Aorta (tissue), 5 donors: ENCODE data around the gene VAV2. TPM values are rescaled to one million over a fixed set of nuclear protein-coding genes. Genes with fewer than 3 reads are reported as not detected.

Source experiments
- ATAC-seq: fragments of 200-7000 bp; cut with Tn5 transposase; one replicate; pipeline ENCODE4 v1.9.1; 2022; ENCODE audit warnings: moderate library complexity; ENCODE audit not compliant: low FRiP score
- DNase-seq, 2 donors: peaks; one replicate each; pipeline ENCODE4 v3.0.0-alpha.2; 2020
- H3K27ac ChIP-seq, 2 donors: one replicate each; pipeline ENCODE4 v1.5.1; 2013; ENCODE audit warnings: low read length in 2 of 2, mild to moderate bottlenecking in 2 of 2, moderate library complexity in 2 of 2, control low read depth in 1 of 2, inconsistent platforms in 1 of 2, low read depth in 1 of 2
- H3K27me3 ChIP-seq, 2 donors: one replicate each; pipeline ENCODE4 v1.6.1; 2013; ENCODE audit warnings: control low read depth in 1 of 2, low read length in 1 of 2, mild to moderate bottlenecking in 1 of 2, moderate library complexity in 1 of 2; ENCODE audit not compliant: insufficient read depth in 2 of 2, control insufficient read depth in 1 of 2
- H3K36me3 ChIP-seq, 2 donors: one replicate each; pipeline ENCODE4 v1.6.1; 2013; ENCODE audit warnings: control low read depth in 1 of 2, low read length in 1 of 2, mild to moderate bottlenecking in 1 of 2; ENCODE audit not compliant: insufficient read depth in 2 of 2, control insufficient read depth in 1 of 2
- H3K4me1 ChIP-seq, 2 donors: one replicate each; pipeline ENCODE4 v1.6.1; 2013; ENCODE audit warnings: low read length in 2 of 2, control low read depth in 1 of 2, mild to moderate bottlenecking in 1 of 2, moderate library complexity in 1 of 2; ENCODE audit not compliant: insufficient read depth in 2 of 2, control insufficient read depth in 1 of 2
- H3K4me3 ChIP-seq, 2 donors: one replicate each; pipeline ENCODE4 v1.5.1; 2013; ENCODE audit warnings: low read length in 2 of 2, control low read depth in 1 of 2, mild to moderate bottlenecking in 1 of 2
- H3K9me3 ChIP-seq: one replicate; pipeline ENCODE4 v1.6.1; 2013; ENCODE audit warnings: mild to moderate bottlenecking, low read length; ENCODE audit not compliant: control insufficient read depth
- WGBS, 2 donors: extraction: QIAGEN DNeasy Blood & Tissue Kit; methylation state at CpG; one replicate each; pipeline ENCODE4 v1.1.7; 2013; 5-methylcytosine and 5-hydroxymethylcytosine counted together
- intact Hi-C, 2 donors: fragments of 100-400 bp; cut with DNase I; formaldehyde crosslinking; loops; one replicate each; pipeline versions ENCODE4 v1.14.2 to v1.15.0; 2022
- polyA plus RNA-seq, 2 donors: library from polyadenylated mRNA; stranded (reverse); fragments of 200-250 nt; gene quantifications; one replicate each; pipeline ENCODE4 v1.2.3, GENCODE V29; 2013
- total RNA-seq, 2 donors: library from RNA; stranded (reverse); fragmentation: NEBNext Ultra II Directional; extraction: Animal tissue kit (Norgen Biotek cat#: 25700); gene quantifications; one replicate each; pipeline ENCODE4 v1.2.1, GENCODE V29; 2021
- donor health status: healthy with polysubstance abuse.
- donor health status: Bipolar disorder and iron deficiency.
- donor health status: DM: no; HTN: no; CAD: no.
- donor health status: DM: no; HTN: no; CAD: no.
- donor health status: DM: yes; HTN: yes; CAD: no.

VAV2 gene
- total and polyA plus RNA-seq, 4 donors = 9.0 to 25.4 (median 11.8) TPM

DNA sequence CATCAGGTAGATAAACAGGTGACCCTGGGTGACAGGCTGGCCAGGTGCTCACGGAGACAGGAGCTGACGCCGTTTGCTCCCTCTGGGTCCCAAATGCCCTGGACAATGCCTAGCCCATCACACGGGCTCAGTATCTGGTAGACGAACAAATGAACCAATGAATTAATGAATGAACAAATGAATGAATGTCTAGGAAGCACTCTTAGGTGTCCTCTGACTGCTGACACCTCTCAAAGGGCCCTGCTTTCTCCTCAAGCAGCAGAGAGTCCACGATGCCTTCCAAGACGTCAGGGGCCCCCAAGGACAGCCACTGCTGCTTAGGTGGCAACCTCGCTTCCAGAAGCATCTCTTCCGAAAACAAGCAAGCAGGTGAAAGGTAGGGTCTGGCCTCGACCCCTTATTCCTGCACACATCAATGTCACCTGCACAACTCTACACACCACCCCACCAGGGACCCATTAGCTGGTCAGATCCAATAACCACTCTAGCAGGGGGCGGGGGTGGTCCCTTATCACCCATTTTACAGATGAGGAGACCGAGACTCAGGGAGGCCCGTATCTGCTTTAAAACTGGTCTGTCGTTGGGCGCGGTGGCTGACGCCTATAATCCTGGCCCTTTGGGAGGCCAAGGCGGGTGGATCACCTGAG is 45.2 kb downstream of the VAV2 start:
- no peak overlapping the region for H3K4me3 ChIP-seq
- no peaks in the 10 kb centered on the region for H3K4me1 ChIP-seq
- intact Hi-C loops = no loop called here
- ATAC-seq (no peak), DNase-seq (peak; percentile 16 to 62)
- 92 to 94% methylated on average over 18 of the region's 18 CpGs for WGBS, 2 donors
- H3K36me3 ChIP-seq = no peaks in the 10 kb centered on the region
- H3K27ac ChIP-seq = no peak overlapping the region
- no peaks in the 10 kb centered on the region for H3K9me3 ChIP-seq
- no peaks in the 10 kb centered on the region for H3K27me3 ChIP-seq

GRCh38 chr9:133945977-133946753 is 46.0 kb downstream of the VAV2 start:
- DNase-seq (peak; percentile 35 to 69), ATAC-seq (no peak)
- Histone ChIP-seq H3K4me1 (no peaks in the 10 kb centered on the region), H3K9me3 (no peaks in the 10 kb centered on the region), H3K27me3 (no peaks in the 10 kb centered on the region), H3K36me3 (no peaks in the 10 kb centered on the region), H3K27ac (no peak overlapping the region), H3K4me3 (no peak overlapping the region)
- intact Hi-C loops = no loop called here
- 93% methylated on average over 14 of the region's 14 CpGs for WGBS, 2 donors

- no peaks in the 10 kb centered on the region for H3K4me1 ChIP-seq
- no peak overlapping the region for H3K4me3 ChIP-seq
- DNase-seq = peak; percentile 48 to 67
- H3K9me3 ChIP-seq = no peaks in the 10 kb centered on the region
- no peaks in the 10 kb centered on the region for H3K27me3 ChIP-seq
- 86 to 94% methylated on average over 13 of the region's 13 CpGs for WGBS, 2 donors
- no peaks in the 10 kb centered on the region for H3K36me3 ChIP-seq
- intact Hi-C loops = no loop called here
- no peak for ATAC-seq
- H3K27ac ChIP-seq = no peak overlapping the region
Observed at GRCh38 chr9:133945314-133945975, 46.7 kb downstream of the VAV2 start.

GRCh38 chr9:133944746-133945135 is 47.4 kb downstream of the VAV2 start:
- Histone ChIP-seq H3K4me3 (no peak overlapping the region), H3K4me1 (no peaks in the 10 kb centered on the region), H3K27me3 (no peaks in the 10 kb centered on the region), H3K9me3 (no peaks in the 10 kb centered on the region), H3K36me3 (no peaks in the 10 kb centered on the region), H3K27ac (no peak overlapping the region)
- 80 to 84% methylated on average over 14 of the region's 14 CpGs for WGBS, 2 donors
- intact Hi-C loops = no loop called here
- DNase-seq (peak; percentile 67 to 81), ATAC-seq (peak; percentile 31)

GRCh38 chr9:133943781-133944745 is 48.1 kb downstream of the VAV2 start:
- 86 to 96% methylated on average over 30 of the region's 30 CpGs for WGBS, 2 donors
- no peak overlapping the region for H3K27ac ChIP-seq
- no peaks in the 10 kb centered on the region for H3K27me3 ChIP-seq
- no peak overlapping the region for H3K4me3 ChIP-seq
- no peaks in the 10 kb centered on the region for H3K9me3 ChIP-seq
- no peaks in the 10 kb centered on the region for H3K4me1 ChIP-seq
- ATAC-seq (no peak), DNase-seq (peak; percentile 44 to 72)
- intact Hi-C loops = no loop called here
- no peaks in the 10 kb centered on the region for H3K36me3 ChIP-seq

DNA sequence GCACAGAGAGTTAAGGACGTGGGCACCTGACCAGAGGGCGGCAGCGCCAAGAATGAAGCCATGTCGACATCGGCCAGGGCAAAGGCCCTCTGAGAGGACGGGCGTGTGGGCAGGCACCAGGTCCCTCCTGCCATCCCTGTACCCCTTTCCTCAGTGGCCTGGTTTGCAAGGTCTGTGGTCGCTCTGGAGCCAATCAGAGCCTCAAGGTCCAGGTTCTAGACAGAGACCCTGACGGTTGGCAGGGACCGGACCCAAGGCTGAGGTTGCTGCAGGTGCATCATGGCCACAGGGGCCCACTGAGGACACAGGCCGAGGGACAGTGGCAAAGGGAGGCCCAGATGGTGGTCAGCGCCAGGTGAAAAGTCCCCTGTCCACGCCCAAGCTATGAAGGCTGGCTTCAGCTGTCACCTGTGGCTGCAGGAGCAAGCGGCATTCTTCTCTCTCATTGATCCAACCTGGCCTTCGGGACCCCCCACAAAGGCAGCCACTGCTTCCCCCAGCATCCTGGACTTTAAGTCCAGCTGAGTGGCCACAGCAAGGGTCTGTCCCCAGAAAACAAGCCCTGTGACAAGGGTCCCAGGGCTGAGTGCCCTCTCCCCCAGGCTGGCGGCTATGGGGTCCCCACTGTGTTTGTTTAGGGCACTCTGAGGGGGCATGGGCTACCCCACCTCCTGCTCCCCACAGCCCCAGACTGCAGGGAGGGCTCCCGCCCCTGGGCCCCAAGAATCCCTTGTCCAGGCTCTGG is 48.9 kb downstream of the VAV2 start:
- intact Hi-C loops = no loop called here
- 93 to 96% methylated on average over 17 of the region's 17 CpGs for WGBS, 2 donors
- Histone ChIP-seq H3K27me3 (no peaks in the 10 kb centered on the region), H3K4me1 (no peaks in the 10 kb centered on the region), H3K36me3 (no peaks in the 10 kb centered on the region), H3K4me3 (no peak overlapping the region), H3K27ac (no peak overlapping the region), H3K9me3 (no peaks in the 10 kb centered on the region)
- no peak for ATAC-seq
- peak; percentile 32 to 57 for DNase-seq

- intact Hi-C loops = no loop called here
- Histone ChIP-seq H3K4me1 (no peaks in the 10 kb centered on the region), H3K9me3 (no peaks in the 10 kb centered on the region), H3K4me3 (no peak overlapping the region), H3K36me3 (no peaks in the 10 kb centered on the region), H3K27ac (no peak overlapping the region), H3K27me3 (no peaks in the 10 kb centered on the region)
- 94 to 96% methylated on average over 27 of the region's 27 CpGs for WGBS, 2 donors
- peak; percentile 17 to 62 for DNase-seq
- ATAC-seq = no peak
Observed at GRCh38 chr9:133942206-133942975, 49.7 kb downstream of the VAV2 start.
